ENCODE data around the gene RARS2.
A peak's percentile ranks its signal among the peaks of the same experiment; 100 is the strongest.

RARS2 gene

GRCh38 chr6:87608802-87609201, 19.0 kb upstream of the RARS2 start:
- Histone ChIP-seq H3K27me3 (replicated peaks; ENCODE audit: control insufficient read depth, insufficient read depth, low read length) (no peaks in the 10 kb centered on the region), H3K9me3 (ENCODE audit: control insufficient read depth, low read length) (no peaks in the 10 kb centered on the region), H3K9ac (ENCODE audit: low read length) (no peak overlapping the region), H3K4me3 (ENCODE audit: low read length) (no peak overlapping the region), H3K36me3 (ENCODE audit: control insufficient read depth, insufficient read depth, low read length, severe bottlenecking) (peaks cover 61% of the 10 kb centered on the region), H3K4me1 (ENCODE audit: control insufficient read depth, insufficient read depth, low read length) (no peaks in the 10 kb centered on the region)
- DNase-seq (ENCODE audit: low read depth): no peak

- no peaks in the 10 kb centered on the region for H3K27me3 ChIP-seq (replicated peaks; ENCODE audit: control insufficient read depth, insufficient read depth, low read length)
- H3K4me1 ChIP-seq (ENCODE audit: control insufficient read depth, insufficient read depth, low read length): no peaks in the 10 kb centered on the region
Observed at GRCh38 chr6:87606199-87606598, 16.4 kb upstream of the RARS2 start.

GRCh38 chr6:87600576-87600975, 10.8 kb upstream of the RARS2 start:
- Histone ChIP-seq H3K27me3 (replicated peaks; ENCODE audit: control insufficient read depth, insufficient read depth, low read length) (no peaks in the 10 kb centered on the region), H3K4me3 (ENCODE audit: low read length) (no peak overlapping the region), H3K36me3 (ENCODE audit: control insufficient read depth, insufficient read depth, low read length, severe bottlenecking) (peaks cover 37% of the 10 kb centered on the region), H3K9me3 (ENCODE audit: control insufficient read depth, low read length) (no peaks in the 10 kb centered on the region), H3K9ac (ENCODE audit: low read length) (no peak overlapping the region), H3K4me1 (ENCODE audit: control insufficient read depth, insufficient read depth, low read length) (peaks cover 3% of the 10 kb centered on the region)
- no peak for DNase-seq (ENCODE audit: low read depth)

More at GRCh38 chr6:87606199-87606598, 16.4 kb upstream of the RARS2 start:
- Histone ChIP-seq H3K9ac (ENCODE audit: low read length) (no peak overlapping the region), H3K4me3 (ENCODE audit: low read length) (no peak overlapping the region), H3K36me3 (ENCODE audit: control insufficient read depth, insufficient read depth, low read length, severe bottlenecking) (peaks cover 53% of the 10 kb centered on the region), H3K9me3 (ENCODE audit: control insufficient read depth, low read length) (no peaks in the 10 kb centered on the region)
- DNase-seq (ENCODE audit: low read depth): no peak

- H3K9me3 ChIP-seq (ENCODE audit: control insufficient read depth, low read length): no peaks in the 10 kb centered on the region
- H3K4me3 ChIP-seq (ENCODE audit: low read length): peak overlapping the region; percentile 98
- H3K4me1 ChIP-seq (ENCODE audit: control insufficient read depth, insufficient read depth, low read length): peaks cover 30% of the 10 kb centered on the region
- H3K9ac ChIP-seq (ENCODE audit: low read length): peak overlapping the region; percentile 96
- H3K36me3 ChIP-seq (ENCODE audit: control insufficient read depth, insufficient read depth, low read length, severe bottlenecking): peaks cover 17% of the 10 kb centered on the region
- DNase-seq (ENCODE audit: low read depth): no peak
- no peaks in the 10 kb centered on the region for H3K27me3 ChIP-seq (replicated peaks; ENCODE audit: control insufficient read depth, insufficient read depth, low read length)
Observed at GRCh38 chr6:87590990-87591389, 1.2 kb upstream of the RARS2 start.

- peak overlapping the region; percentile 98 for H3K4me3 ChIP-seq (ENCODE audit: low read length)
- DNase-seq (ENCODE audit: low read depth): no peak
- H3K27me3 ChIP-seq (replicated peaks; ENCODE audit: control insufficient read depth, insufficient read depth, low read length): no peaks in the 10 kb centered on the region
- H3K36me3 ChIP-seq (ENCODE audit: control insufficient read depth, insufficient read depth, low read length, severe bottlenecking): peaks cover 12% of the 10 kb centered on the region
- H3K9me3 ChIP-seq (ENCODE audit: control insufficient read depth, low read length): no peaks in the 10 kb centered on the region
- peaks cover 30% of the 10 kb centered on the region for H3K4me1 ChIP-seq (ENCODE audit: control insufficient read depth, insufficient read depth, low read length)
- H3K9ac ChIP-seq (ENCODE audit: low read length): peak overlapping the region; percentile 96
Observed at GRCh38 chr6:87590417-87590880, 662 bp upstream of the RARS2 start.

GRCh38 chr6:87588756-87589407, 905 bp downstream of the RARS2 start:
- H3K9me3 ChIP-seq (ENCODE audit: control insufficient read depth, low read length): no peaks in the 10 kb centered on the region
- H3K27me3 ChIP-seq (replicated peaks; ENCODE audit: control insufficient read depth, insufficient read depth, low read length): no peaks in the 10 kb centered on the region
- H3K4me3 ChIP-seq (ENCODE audit: low read length): peak overlapping the region; percentile 98
- H3K36me3 ChIP-seq (ENCODE audit: control insufficient read depth, insufficient read depth, low read length, severe bottlenecking): no peaks in the 10 kb centered on the region
- H3K9ac ChIP-seq (ENCODE audit: low read length): peak overlapping the region; percentile 96
- peak; percentile 53 for DNase-seq (ENCODE audit: low read depth)
- H3K4me1 ChIP-seq (ENCODE audit: control insufficient read depth, insufficient read depth, low read length): peaks cover 30% of the 10 kb centered on the region

DNA sequence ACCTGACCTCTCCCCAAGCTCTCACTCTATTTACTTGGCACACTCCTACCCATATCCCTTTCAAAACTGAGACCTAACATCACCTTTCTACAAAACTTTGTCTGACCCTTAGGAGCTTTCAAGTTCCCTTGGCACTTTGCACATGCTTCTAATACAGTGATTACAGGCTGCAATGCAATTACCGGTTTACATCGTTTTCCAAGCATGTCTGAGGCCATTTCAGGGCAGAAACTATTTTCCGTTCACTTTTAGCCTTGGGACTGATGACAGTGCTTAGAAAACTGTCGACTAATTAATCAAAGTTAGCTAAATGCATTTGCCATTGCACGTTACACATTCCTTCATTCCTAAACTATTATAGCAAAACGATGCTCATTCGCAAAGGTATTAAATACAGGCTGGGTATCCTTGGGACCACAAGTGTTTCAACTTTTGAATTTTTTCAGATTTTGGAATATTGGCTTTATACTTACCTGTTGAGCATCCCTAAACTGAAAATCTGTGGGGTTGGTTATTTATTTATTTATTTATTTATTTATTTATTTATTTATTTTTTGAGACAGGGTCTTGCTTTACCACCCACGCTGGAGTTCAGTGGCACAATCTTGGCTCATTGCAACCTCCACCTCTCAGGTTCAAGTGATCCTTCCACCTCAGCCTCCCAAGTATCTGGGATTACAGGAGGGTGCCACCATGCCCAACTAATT, 3.3 kb downstream of the RARS2 start:
- H3K27me3 ChIP-seq (replicated peaks; ENCODE audit: control insufficient read depth, insufficient read depth, low read length): no peaks in the 10 kb centered on the region
- H3K36me3 ChIP-seq (ENCODE audit: control insufficient read depth, insufficient read depth, low read length, severe bottlenecking): peaks cover 17% of the 10 kb centered on the region
- no peaks in the 10 kb centered on the region for H3K9me3 ChIP-seq (ENCODE audit: control insufficient read depth, low read length)
- DNase-seq (ENCODE audit: low read depth): no peak
- peaks cover 24% of the 10 kb centered on the region for H3K4me1 ChIP-seq (ENCODE audit: control insufficient read depth, insufficient read depth, low read length)
- no peak overlapping the region for H3K4me3 ChIP-seq (ENCODE audit: low read length)
- no peak overlapping the region for H3K9ac ChIP-seq (ENCODE audit: low read length)

DNA sequence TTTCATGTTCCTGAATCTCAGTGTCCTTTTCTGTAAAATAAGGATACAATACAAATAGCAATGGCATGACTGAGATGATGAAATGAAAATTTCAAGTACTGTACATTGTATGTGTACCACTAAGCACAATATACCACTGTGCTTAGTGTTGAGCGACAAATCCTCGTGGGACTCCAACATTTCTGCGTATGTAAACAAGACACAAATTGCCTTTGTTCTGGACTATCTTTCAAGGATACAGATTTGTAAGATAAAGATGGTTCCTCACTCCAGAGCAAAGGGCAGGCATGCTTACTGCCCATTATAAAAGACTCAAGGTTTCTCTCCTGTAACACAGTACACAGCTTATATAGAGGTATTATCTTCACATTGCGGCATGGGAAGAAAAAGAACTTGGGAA, 6.0 kb downstream of the RARS2 start:
- H3K9me3 ChIP-seq (ENCODE audit: control insufficient read depth, low read length): no peaks in the 10 kb centered on the region
- no peaks in the 10 kb centered on the region for H3K27me3 ChIP-seq (replicated peaks; ENCODE audit: control insufficient read depth, insufficient read depth, low read length)
- H3K36me3 ChIP-seq (ENCODE audit: control insufficient read depth, insufficient read depth, low read length, severe bottlenecking): peaks cover 31% of the 10 kb centered on the region
- peaks cover 15% of the 10 kb centered on the region for H3K4me1 ChIP-seq (ENCODE audit: control insufficient read depth, insufficient read depth, low read length)
- H3K4me3 ChIP-seq (ENCODE audit: low read length): no peak overlapping the region
- no peak overlapping the region for H3K9ac ChIP-seq (ENCODE audit: low read length)
- no peak for DNase-seq (ENCODE audit: low read depth)

- no peak for DNase-seq (ENCODE audit: low read depth)
- Histone ChIP-seq H3K27me3 (replicated peaks; ENCODE audit: control insufficient read depth, insufficient read depth, low read length) (no peaks in the 10 kb centered on the region), H3K4me3 (ENCODE audit: low read length) (no peak overlapping the region), H3K36me3 (ENCODE audit: control insufficient read depth, insufficient read depth, low read length, severe bottlenecking) (peaks cover 13% of the 10 kb centered on the region), H3K4me1 (ENCODE audit: control insufficient read depth, insufficient read depth, low read length) (peaks cover 20% of the 10 kb centered on the region), H3K9me3 (ENCODE audit: control insufficient read depth, low read length) (no peaks in the 10 kb centered on the region), H3K9ac (ENCODE audit: low read length) (no peak overlapping the region)
Observed at GRCh38 chr6:87575423-87575822, 14.4 kb downstream of the RARS2 start.

GRCh38 chr6:87574237-87574804, 15.5 kb downstream of the RARS2 start:
- DNase-seq (ENCODE audit: low read depth): no peak
- Histone ChIP-seq H3K4me1 (ENCODE audit: control insufficient read depth, insufficient read depth, low read length) (peaks cover 20% of the 10 kb centered on the region), H3K36me3 (ENCODE audit: control insufficient read depth, insufficient read depth, low read length, severe bottlenecking) (peaks cover 8% of the 10 kb centered on the region), H3K9ac (ENCODE audit: low read length) (no peak overlapping the region), H3K9me3 (ENCODE audit: control insufficient read depth, low read length) (no peaks in the 10 kb centered on the region), H3K27me3 (replicated peaks; ENCODE audit: control insufficient read depth, insufficient read depth, low read length) (no peaks in the 10 kb centered on the region), H3K4me3 (ENCODE audit: low read length) (no peak overlapping the region)

- H3K36me3 ChIP-seq (ENCODE audit: control insufficient read depth, insufficient read depth, low read length, severe bottlenecking): peaks cover 17% of the 10 kb centered on the region
- H3K9ac ChIP-seq (ENCODE audit: low read length): no peak overlapping the region
- H3K4me1 ChIP-seq (ENCODE audit: control insufficient read depth, insufficient read depth, low read length): peaks cover 20% of the 10 kb centered on the region
- no peaks in the 10 kb centered on the region for H3K27me3 ChIP-seq (replicated peaks; ENCODE audit: control insufficient read depth, insufficient read depth, low read length)
- no peaks in the 10 kb centered on the region for H3K9me3 ChIP-seq (ENCODE audit: control insufficient read depth, low read length)
- H3K4me3 ChIP-seq (ENCODE audit: low read length): no peak overlapping the region
- DNase-seq (ENCODE audit: low read depth): no peak
Observed at GRCh38 chr6:87573307-87574024, 16.3 kb downstream of the RARS2 start.
